HCT116 (cell line): ENCODE measurements around the gene UFD1.

Experiments
- CEBPB ChIP-seq: IDR thresholded peaks from 2 replicates; pipeline ENCODE4 v1.6.1; 2012; ENCODE audit warnings: low read depth
- EZH2phosphoT487 ChIP-seq: fragments of 200-600 bp; IDR thresholded peaks from 2 replicates; pipeline ENCODE4 v1.6.1; 2018; ENCODE audit warnings: antibody characterized with exemption, borderline replicate concordance
- POLR2A ChIP-seq: IDR thresholded peaks from 2 replicates; pipeline ENCODE4 v1.7.0; 2011; ENCODE audit warnings: borderline replicate concordance; ENCODE audit not compliant: insufficient read depth, insufficient read length; ENCODE audit errors: extremely low read depth
- SRF ChIP-seq: IDR thresholded peaks from 2 replicates; pipeline ENCODE4 v1.6.1; 2012; ENCODE audit warnings: low read depth
- YY1 ChIP-seq: IDR thresholded peaks from 2 replicates; pipeline ENCODE4 v1.6.1; 2011; ENCODE audit warnings: low read length, low read depth, moderate library complexity, mild to moderate bottlenecking; ENCODE audit not compliant: insufficient replicate concordance; ENCODE audit errors: extremely low read depth
- TF ChIP-seq, protein P1 (sequence below), 3 experiments: fragments of 200-600 bp in 1 of 3; sonication (generic) in 1 of 3; IDR thresholded peaks in 2 of 3; conservative IDR thresholded peaks in 1 of 3; 2 replicates each; pipeline ENCODE4 v1.5.1; 2012 to 2017; ENCODE audit warnings: low read depth in 2 of 3, low read length in 2 of 3, antibody characterized with exemption in 1 of 3, borderline replicate concordance in 1 of 3, control low read depth in 1 of 3, mild to moderate bottlenecking in 1 of 3, mixed read lengths in 1 of 3, mixed run types in 1 of 3, moderate library complexity in 1 of 3; ENCODE audit not compliant: insufficient read depth in 1 of 3
- TF ChIP-seq, protein P2 (sequence below): IDR thresholded peaks from 2 replicates; pipeline ENCODE4 v1.6.1; 2012; ENCODE audit warnings: low read depth

- TF ChIP-seq, protein P1, sequence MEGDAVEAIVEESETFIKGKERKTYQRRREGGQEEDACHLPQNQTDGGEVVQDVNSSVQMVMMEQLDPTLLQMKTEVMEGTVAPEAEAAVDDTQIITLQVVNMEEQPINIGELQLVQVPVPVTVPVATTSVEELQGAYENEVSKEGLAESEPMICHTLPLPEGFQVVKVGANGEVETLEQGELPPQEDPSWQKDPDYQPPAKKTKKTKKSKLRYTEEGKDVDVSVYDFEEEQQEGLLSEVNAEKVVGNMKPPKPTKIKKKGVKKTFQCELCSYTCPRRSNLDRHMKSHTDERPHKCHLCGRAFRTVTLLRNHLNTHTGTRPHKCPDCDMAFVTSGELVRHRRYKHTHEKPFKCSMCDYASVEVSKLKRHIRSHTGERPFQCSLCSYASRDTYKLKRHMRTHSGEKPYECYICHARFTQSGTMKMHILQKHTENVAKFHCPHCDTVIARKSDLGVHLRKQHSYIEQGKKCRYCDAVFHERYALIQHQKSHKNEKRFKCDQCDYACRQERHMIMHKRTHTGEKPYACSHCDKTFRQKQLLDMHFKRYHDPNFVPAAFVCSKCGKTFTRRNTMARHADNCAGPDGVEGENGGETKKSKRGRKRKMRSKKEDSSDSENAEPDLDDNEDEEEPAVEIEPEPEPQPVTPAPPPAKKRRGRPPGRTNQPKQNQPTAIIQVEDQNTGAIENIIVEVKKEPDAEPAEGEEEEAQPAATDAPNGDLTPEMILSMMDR (IDR thresholded peaks at IDR 0.05 in 2 of 3, conservative IDR thresholded peaks at IDR 0.05 in 1 of 3; ENCODE audit: borderline replicate concordance in 1 of 3, insufficient read depth in 1 of 3, low read depth in 2 of 3, low read length in 2 of 3): no peak
- TF ChIP-seq, protein P2, sequence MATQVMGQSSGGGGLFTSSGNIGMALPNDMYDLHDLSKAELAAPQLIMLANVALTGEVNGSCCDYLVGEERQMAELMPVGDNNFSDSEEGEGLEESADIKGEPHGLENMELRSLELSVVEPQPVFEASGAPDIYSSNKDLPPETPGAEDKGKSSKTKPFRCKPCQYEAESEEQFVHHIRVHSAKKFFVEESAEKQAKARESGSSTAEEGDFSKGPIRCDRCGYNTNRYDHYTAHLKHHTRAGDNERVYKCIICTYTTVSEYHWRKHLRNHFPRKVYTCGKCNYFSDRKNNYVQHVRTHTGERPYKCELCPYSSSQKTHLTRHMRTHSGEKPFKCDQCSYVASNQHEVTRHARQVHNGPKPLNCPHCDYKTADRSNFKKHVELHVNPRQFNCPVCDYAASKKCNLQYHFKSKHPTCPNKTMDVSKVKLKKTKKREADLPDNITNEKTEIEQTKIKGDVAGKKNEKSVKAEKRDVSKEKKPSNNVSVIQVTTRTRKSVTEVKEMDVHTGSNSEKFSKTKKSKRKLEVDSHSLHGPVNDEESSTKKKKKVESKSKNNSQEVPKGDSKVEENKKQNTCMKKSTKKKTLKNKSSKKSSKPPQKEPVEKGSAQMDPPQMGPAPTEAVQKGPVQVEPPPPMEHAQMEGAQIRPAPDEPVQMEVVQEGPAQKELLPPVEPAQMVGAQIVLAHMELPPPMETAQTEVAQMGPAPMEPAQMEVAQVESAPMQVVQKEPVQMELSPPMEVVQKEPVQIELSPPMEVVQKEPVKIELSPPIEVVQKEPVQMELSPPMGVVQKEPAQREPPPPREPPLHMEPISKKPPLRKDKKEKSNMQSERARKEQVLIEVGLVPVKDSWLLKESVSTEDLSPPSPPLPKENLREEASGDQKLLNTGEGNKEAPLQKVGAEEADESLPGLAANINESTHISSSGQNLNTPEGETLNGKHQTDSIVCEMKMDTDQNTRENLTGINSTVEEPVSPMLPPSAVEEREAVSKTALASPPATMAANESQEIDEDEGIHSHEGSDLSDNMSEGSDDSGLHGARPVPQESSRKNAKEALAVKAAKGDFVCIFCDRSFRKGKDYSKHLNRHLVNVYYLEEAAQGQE: no peak
- TF ChIP-seq YY1: no peak
- TF ChIP-seq SRF: no peak
- no peak for TF ChIP-seq EZH2phosphoT487
- TF ChIP-seq CEBPB: no peak
- no peak for TF ChIP-seq POLR2A
Observed at GRCh38 chr22:19526076-19526701, 47.2 kb upstream of the UFD1 start.
